HG03469 (cell line): ENCODE results near the gene FBXL2.

Experiments used
- ATAC-seq: cut with Tn5 transposase; IDR thresholded peaks from one replicate; pipeline ENCODE4 v1.9.1; 2021; ENCODE audit warnings: mild to moderate bottlenecking, moderate library complexity, moderate number of reproducible peaks; ENCODE audit not compliant: unreplicated experiment

Gene FBXL2, protein sequence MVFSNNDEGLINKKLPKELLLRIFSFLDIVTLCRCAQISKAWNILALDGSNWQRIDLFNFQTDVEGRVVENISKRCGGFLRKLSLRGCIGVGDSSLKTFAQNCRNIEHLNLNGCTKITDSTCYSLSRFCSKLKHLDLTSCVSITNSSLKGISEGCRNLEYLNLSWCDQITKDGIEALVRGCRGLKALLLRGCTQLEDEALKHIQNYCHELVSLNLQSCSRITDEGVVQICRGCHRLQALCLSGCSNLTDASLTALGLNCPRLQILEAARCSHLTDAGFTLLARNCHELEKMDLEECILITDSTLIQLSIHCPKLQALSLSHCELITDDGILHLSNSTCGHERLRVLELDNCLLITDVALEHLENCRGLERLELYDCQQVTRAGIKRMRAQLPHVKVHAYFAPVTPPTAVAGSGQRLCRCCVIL

DNA sequence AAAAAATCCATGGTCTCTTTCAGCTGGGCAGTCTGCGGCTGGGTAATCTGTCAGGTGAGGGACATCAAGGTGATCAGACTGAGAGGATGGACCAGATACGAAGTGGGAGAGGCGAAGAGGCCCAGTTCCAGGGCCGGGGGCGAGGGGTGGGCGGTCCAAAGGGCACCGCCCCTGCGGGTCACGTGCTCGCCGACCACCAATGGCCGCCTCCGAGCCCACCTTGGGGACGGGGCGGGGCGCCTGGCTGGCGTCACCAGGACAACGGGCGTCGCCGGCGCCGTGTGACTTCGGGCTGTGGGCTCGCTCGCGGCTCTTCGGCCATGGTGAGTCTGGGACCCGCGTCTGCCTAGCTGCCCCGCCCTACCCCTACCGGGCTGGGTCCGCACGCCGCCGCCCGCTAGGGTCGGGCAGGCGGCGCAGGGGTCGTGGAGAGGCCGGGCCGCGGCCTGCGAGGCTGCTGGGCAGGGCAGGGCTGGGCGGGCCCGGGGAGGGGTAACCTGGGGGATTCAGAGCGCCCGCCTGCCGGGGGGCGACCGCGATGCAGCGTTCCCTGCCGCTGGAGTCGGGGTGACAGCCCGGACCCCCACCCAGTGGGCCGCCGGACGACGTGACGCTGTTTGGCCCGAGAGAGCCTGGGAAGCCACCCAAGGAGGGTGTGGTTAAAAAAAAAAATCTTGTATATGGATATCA lies at the start of gene FBXL2:
Gene FBXL2 (plus strand): TSS at position 250 of the 690 bp plus-strand sequence. CDS start 71 bp downstream, at position 321.
- no peak for ATAC-seq

GRCh38 chr3:33229066-33229465 lies 48.2 kb upstream of the FBXL2 start:
- ATAC-seq, result no peak

DNA sequence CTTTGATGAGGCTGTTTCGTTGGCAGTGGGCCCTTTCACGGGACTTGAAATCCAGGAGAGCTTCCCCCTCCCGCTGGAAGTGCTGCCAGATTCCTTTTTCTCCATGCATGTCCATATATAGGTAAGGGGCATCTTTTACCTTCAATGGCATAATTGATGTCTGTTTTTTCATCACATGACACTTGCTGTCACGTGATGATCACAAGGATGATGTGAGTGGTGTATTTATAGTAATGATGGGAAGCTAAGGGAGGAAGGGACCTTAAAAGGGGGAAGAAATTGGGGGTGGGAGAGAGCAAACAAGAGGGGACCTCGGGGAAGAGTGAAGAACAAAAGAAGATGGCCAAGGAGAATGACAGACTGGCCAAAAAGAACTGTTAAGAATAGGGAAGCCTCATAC lies 47.3 kb upstream of the FBXL2 start:
- no peak for ATAC-seq

DNA sequence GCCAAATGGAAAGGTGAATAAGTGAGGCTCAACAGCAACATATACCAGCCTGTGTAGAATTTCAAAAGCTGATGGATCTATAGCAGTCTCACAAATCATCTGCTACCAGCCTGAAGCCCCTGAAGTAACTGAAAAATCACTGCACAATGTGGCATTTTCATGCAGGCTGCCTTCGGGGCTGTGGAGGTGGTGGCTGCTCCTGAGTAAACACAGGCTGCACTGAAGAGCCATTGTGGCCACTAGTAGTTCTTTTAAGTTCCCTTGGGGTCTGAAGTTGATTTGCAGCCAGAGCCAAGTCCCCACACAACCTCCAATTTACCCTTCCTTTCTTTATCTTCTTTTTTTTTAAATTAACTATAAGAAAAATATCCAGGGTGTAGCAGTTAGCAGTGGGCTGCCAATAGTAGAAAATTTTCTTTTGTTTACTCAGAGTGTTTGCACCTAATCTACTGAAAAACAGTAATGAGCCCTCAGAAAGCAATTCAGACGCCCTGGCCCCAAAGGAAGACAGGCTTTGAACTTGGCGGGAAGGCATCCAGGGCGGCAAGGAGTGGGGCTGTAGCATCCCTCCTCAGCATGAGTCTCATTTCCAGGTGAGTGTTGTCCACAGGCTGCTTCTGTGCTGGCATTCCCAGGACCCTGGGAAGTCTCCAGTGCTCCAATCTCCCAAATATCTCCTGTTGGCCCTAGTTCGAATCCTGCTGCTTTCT lies 45.3 kb upstream of the FBXL2 start:
- ATAC-seq, result no peak

- ATAC-seq, result no peak
Observed at GRCh38 chr3:33233884-33234283, 43.4 kb upstream of the FBXL2 start.

- ATAC-seq, result no peak
Observed at GRCh38 chr3:33236005-33236404, 41.2 kb upstream of the FBXL2 start.

DNA sequence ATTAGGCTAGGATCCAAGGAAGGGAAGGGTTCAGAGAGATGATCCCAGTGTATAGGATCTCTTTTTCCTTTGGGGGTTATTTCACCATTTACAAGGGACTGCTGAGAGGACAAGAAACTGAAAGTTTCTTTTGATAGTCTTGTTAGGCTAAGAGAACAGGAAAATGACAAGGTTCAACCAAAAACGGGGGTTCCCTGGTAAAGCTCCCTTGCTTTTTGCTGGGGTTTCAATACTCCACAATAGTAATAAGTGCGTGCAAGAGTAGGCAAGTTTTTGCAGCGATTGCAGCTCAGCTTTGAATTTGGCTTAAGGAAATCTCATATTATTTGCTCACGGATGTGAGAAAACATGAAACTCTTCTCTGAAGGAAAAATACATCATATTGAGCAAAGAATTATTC lies 39.8 kb upstream of the FBXL2 start:
- no peak for ATAC-seq

DNA sequence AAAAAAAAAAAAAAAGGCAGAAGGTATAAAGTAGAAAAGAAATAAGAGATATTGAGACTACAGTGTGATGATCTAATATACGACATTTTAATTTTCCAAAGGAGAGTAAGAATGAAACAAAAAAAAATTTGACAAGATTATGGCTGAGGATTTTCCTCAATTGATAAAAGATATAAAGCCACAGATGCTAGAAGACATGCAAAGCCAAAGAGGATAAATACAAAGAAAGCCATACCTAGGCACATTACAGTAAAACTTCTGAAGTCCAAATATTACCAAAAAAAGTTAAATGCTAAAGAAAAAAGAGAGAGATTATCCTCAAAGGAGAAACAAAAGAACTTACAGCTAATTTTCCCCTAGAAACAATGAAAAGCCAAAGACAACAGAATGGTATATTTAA lies 38.3 kb upstream of the FBXL2 start:
- no peak for ATAC-seq

GRCh38 chr3:33240261-33240660 lies 37.0 kb upstream of the FBXL2 start:
- ATAC-seq, result no peak

DNA sequence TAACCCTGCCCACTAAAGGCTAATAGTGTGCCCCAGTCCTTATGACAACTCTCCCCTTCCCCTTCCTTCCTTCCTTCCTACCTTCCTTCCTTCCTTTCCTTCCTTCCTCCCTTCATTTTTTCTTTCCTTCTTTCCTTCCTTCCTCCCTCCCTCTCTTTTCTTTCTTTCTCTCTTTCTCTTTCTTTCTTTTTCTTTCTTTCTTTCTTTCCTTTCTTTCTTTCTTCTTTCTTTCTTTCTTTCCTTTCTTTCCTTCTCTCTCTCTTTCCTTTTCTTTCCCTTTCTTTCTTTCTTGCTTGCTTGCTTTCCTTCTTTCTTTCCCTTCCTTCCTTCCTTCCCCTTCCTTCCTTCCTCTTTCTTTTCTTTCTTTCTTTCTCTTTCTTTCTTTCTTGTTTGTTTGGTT lies 30.5 kb upstream of the FBXL2 start:
- no peak for ATAC-seq

DNA sequence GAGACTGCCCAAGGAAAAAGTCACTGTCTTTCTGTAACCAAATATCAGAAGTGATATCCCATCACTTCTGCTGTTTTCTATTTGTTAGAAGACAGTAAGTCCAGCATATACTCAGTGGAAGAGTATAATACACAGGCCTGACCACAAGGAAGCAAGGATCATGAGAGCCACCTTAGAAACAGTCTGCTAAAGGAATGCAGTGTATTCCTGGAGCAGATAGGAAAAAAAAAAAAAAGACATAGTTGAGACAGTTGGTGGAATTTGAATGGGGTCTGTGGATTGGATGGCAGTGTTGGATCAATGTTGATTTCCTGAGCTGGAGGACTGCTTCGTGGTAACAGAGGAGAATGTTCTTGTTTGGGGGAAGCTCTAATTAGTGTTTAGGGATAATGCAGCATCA lies 26.5 kb upstream of the FBXL2 start:
- no peak for ATAC-seq

DNA sequence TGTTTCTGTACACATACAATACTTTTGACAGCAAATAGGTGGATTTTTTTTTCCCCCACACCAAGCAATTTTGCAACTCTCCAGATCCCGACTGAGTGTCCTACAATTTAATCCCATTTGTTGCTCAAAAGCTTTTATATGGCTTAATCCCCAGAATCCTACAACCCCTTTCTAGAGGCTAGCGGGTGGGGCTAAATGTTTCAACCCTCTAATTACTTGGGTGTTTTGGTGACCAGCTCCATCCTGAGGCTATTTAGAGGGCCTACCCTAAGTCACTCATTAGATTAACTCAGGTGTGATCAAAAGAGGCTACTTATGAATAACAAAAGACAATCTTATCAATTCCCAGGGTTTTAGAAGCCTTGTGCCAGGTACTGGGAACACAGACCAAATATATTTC lies 21.0 kb upstream of the FBXL2 start:
- ATAC-seq, result no peak

GRCh38 chr3:33260104-33260503 lies 17.1 kb upstream of the FBXL2 start:
- ATAC-seq, result no peak

GRCh38 chr3:33269385-33269784 lies 7.9 kb upstream of the FBXL2 start:
- ATAC-seq, result no peak

- no peak for ATAC-seq
Observed at GRCh38 chr3:33271324-33271723, 5.9 kb upstream of the FBXL2 start.

DNA sequence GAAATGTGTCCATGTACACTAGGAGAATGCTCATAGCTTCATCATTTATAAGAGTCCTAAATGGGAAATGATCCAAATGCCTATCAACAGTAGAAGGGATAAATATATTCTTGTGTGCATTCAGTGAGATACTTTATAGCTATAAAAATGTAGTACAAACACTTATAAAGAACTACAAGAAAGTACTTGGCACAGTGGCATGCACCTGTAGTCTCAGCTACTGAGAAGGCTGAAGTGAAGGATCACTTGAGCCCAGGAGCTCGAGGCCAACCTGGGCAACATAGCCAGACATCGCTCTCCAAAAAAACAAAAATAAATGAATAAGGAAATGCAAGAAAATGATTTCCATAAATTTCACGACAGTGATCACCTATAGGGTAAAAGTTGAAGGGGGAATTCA lies 3.6 kb upstream of the FBXL2 start:
- no peak for ATAC-seq

GRCh38 chr3:33278163-33278562 lies 921 bp downstream of the FBXL2 start:
- no peak for ATAC-seq

DNA sequence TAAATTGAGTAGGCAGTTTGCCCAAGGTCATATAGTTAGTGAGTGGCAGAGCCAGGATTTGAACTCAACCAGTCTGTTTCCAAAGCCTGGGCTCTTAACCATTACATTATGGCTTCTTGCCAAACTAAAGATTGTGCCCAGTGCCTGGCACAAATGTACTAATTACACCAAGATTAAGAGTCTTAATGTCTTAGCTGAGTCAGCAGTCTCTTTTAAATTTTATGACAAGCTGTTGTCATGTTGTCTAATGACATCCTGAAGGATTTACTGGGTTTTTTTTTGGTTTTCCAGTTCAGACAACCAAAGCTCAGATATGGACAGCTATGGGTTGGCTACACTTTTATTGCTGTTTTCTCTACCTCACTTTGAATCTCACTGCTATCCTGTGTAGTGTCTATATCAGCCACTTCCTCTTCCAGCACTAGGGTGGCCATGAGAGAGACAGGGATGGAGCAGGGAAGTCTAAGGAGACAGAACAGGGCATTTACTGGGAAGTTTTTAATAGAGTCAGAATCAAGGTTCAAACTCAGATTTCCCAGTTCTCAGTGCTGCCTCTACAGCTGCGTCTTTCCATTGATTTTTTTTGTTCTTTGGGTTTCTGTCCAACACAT lies 10.5 kb downstream of the FBXL2 start:
- ATAC-seq, result no peak

DNA sequence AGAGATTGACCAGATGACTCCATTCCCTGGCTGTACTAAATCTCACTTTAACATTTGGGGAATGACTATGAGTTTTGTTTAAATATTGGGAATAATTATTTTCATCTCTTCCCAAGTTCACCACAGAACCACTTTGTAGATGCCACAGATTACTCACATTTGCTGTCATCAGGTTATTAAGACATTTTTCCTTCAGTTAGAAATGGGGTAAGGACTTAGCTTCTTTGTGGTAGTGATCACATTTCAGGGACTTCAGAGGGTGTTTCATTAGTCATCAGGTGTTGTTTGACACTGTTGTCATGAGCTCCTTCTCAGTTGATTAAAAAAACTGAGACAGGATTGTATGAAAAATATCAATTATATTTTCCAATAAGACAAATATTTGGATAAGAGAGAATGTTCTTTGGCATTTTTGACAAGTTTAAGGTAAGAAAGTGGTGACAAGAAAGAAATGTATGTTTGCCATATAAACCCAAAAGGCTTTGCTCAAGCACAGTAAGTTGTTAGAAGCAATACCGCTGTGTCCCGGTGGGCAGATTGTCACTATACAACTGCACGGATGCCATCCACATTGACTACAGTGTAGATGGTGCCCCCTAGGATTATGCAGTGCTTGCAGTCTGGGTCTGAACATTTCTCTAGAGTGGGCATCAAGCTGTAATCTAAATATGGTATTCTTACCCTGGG lies 22.3 kb downstream of the FBXL2 start:
- ATAC-seq, result no peak

DNA sequence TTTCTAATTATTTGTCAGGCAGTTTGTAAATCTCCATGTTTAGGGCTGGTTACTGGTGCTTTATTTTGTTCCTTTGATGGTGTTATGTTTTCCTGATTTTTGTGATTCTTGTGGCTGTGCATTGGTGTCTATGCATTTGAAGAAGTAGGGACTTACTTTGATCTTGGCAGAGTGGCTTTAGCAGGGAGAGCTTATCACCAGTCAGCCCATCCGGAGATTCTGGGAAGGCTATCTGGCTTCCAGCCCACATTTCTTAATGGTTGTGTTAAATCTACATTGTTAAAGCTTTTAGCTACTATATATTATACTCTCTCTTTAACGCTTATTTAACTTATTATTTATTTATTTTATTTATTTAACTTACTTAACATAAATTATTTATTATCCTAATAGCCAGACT lies 35.1 kb downstream of the FBXL2 start:
- no peak for ATAC-seq

DNA sequence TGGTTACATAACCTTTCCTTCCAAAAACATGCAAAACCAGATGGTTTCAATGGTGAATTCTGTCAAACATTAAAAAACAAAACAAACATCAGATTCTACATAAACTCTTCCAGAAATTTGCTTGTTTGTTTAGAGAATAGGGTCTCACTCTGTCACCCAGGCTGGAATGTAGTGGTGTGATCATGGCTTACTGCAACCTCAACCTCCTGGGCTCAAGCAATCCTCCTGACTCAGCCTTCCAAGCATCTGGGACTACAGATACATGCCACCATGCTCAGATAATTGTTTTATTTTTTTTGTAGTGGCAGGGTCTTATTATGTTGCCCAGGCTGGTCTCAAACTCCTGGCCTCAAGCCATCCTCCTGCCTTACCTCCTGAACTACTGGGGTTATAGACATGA lies 36.1 kb downstream of the FBXL2 start:
- ATAC-seq, result no peak
